HCT116 (cell line): ENCODE results near the gene OPN1MW. TPM values are rescaled to one million over a fixed set of nuclear protein-coding genes. Genes with fewer than 3 reads are reported as not detected.
"Not testable (repeated sequence)": the region's sequence is repeated elsewhere in the genome, so short reads cannot be mapped to it uniquely, and the experiment has no call there.

Experiments
- ATAC-seq: fragments of 200-7000 bp; cut with Tn5 transposase; 2 replicates; pipeline ENCODE4 v1.9.1; 2020; ENCODE audit warnings: mild to moderate bottlenecking, moderate library complexity
- BruUV-seq: library from RNA; stranded (reverse); fragments of 400-500 nt; replicated peaks from 2 replicates; lab custom pipeline; 2021; lab: Mats Ljungman, UMichigan
- CTCF ChIA-PET: fragments of 300-600 bp; sonication (Branson Sonifier 250); formaldehyde crosslinking; loops from one replicate; lab custom pipeline; 2021; ENCODE audit warnings: antibody characterized with exemption; lab: Charles Lee
- POLR2A ChIA-PET: fragments of 300-600, 350-600 bp; sonication (Branson Sonifier 250); formaldehyde crosslinking; loops from one replicate; lab custom pipeline; 2021; ENCODE audit warnings: antibody characterized with exemption; lab: Charles Lee
- RAD21 ChIA-PET, 2 experiments: fragments of 300-600 bp; sonication (Branson Sonifier 250); formaldehyde crosslinking; loops; one replicate each; lab custom pipeline; 2023; ENCODE audit warnings: low total read pairs in 2 of 2; ENCODE audit not compliant: uncharacterized antibody in 2 of 2, unreplicated experiment in 2 of 2, low non-redundant PET in 1 of 2; lab: Charles Lee
- DNase-seq: peaks from one replicate; pipeline ENCODE4 v3.0.0-alpha.2; 2010; ENCODE audit warnings: low read depth, low spot score
- H2AFZ ChIP-seq: fragments of 200-600 bp; shearing (Covaris generic), sonication (generic); 2 replicates; pipeline ENCODE4 v1.6.1; 2017; ENCODE audit warnings: low read depth, mixed run types, mixed read lengths, antibody characterized with exemption, low read length; ENCODE audit not compliant: poor library complexity, severe bottlenecking
- H3K27ac ChIP-seq: 2 replicates; pipeline ENCODE4 v1.5.1; 2012; ENCODE audit warnings: low read depth, low read length
- H3K27me3 ChIP-seq: fragments of 200-600 bp; sonication (generic); 2 replicates; pipeline ENCODE4 v1.6.1; 2016; ENCODE audit warnings: mixed run types, low read length, mixed read lengths; ENCODE audit not compliant: insufficient read depth
- H3K36me3 ChIP-seq, 2 experiments: fragments of 200-500 bp in 1 of 2; fragments of 200-600 bp in 1 of 2; sonication (Bioruptor generic) in 1 of 2; sonication (generic) in 1 of 2; 2 replicates each; pipeline versions ENCODE4 v1.5.1 to v1.6.1; 2014 to 2016; ENCODE audit warnings: low read length in 2 of 2, inconsistent platforms in 1 of 2, mixed read lengths in 1 of 2, mixed run types in 1 of 2; ENCODE audit not compliant: insufficient read depth in 2 of 2, control insufficient read depth in 1 of 2
- H3K4me1 ChIP-seq, 2 experiments: fragments of 200-600 bp in 1 of 2; sonication (generic) in 1 of 2; 2 replicates each; pipeline versions ENCODE4 v1.5.1 to v1.6.1; 2012 to 2017; ENCODE audit warnings: low read length in 2 of 2, inconsistent platforms in 1 of 2, mild to moderate bottlenecking in 1 of 2, mixed read lengths in 1 of 2, mixed run types in 1 of 2, moderate library complexity in 1 of 2; ENCODE audit not compliant: insufficient read depth in 2 of 2, control insufficient read depth in 1 of 2
- H3K4me2 ChIP-seq: fragments of 200-600 bp; sonication (generic); 2 replicates; pipeline ENCODE4 v1.6.1; 2017; ENCODE audit warnings: mixed run types, low read length, mixed read lengths
- H3K4me3 ChIP-seq, 2 experiments: fragments of 200-600 bp in 1 of 2; sonication (generic) in 1 of 2; replicated peaks in 1 of 2; 2 replicates each; pipeline ENCODE4 v1.5.1; 2011 to 2016; ENCODE audit warnings: low read length in 2 of 2, control low read depth in 1 of 2, low read depth in 1 of 2, mild to moderate bottlenecking in 1 of 2, mixed read lengths in 1 of 2, mixed run types in 1 of 2
- H3K79me2 ChIP-seq: fragments of 200-600 bp; sonication (generic); 2 replicates; pipeline ENCODE4 v1.6.1; 2017; ENCODE audit warnings: mild to moderate bottlenecking, mixed run types, low read length, moderate library complexity, mixed read lengths; ENCODE audit not compliant: insufficient read depth
- H3K9ac ChIP-seq: fragments of 200-600 bp; sonication (generic); 2 replicates; pipeline ENCODE4 v1.6.1; 2016; ENCODE audit warnings: low read length, mixed read lengths
- H3K9me2 ChIP-seq: fragments of 200-600 bp; sonication (generic), shearing (Covaris generic); 2 replicates; pipeline ENCODE4 v1.6.1; 2017; ENCODE audit warnings: mixed run types, mild to moderate bottlenecking, moderate library complexity; ENCODE audit not compliant: insufficient read depth
- H3K9me3 ChIP-seq, 2 experiments: fragments of 200-500 bp in 1 of 2; fragments of 200-600 bp in 1 of 2; sonication (Bioruptor generic) in 1 of 2; sonication (generic) in 1 of 2; 2 replicates each; pipeline ENCODE4 v1.6.1; 2014 to 2017; ENCODE audit warnings: low read length in 2 of 2, mixed read lengths in 2 of 2, inconsistent platforms in 1 of 2, low read depth in 1 of 2, mild to moderate bottlenecking in 1 of 2, mixed run types in 1 of 2, moderate library complexity in 1 of 2; ENCODE audit not compliant: control insufficient read depth in 1 of 2, insufficient read depth in 1 of 2
- H4K20me1 ChIP-seq: fragments of 200-600 bp; sonication (generic), shearing (Covaris generic); 2 replicates; pipeline ENCODE4 v1.6.1; 2017; ENCODE audit warnings: mixed run types, mild to moderate bottlenecking, moderate library complexity; ENCODE audit not compliant: insufficient read depth
- CBX3 ChIP-seq: IDR thresholded peaks from 2 replicates; pipeline ENCODE4 v1.6.1; 2012; ENCODE audit warnings: low read depth
- CTCF ChIP-seq, 3 experiments: fragments of 200-600 bp in 1 of 3; sonication (generic) in 1 of 3; IDR thresholded peaks in 2 of 3; conservative IDR thresholded peaks in 1 of 3; 2 replicates each; pipeline ENCODE4 v1.5.1; 2012 to 2017; ENCODE audit warnings: low read depth in 2 of 3, low read length in 2 of 3, antibody characterized with exemption in 1 of 3, borderline replicate concordance in 1 of 3, control low read depth in 1 of 3, mild to moderate bottlenecking in 1 of 3, mixed read lengths in 1 of 3, mixed run types in 1 of 3, moderate library complexity in 1 of 3; ENCODE audit not compliant: insufficient read depth in 1 of 3
- EGR1 ChIP-seq: IDR thresholded peaks from 2 replicates; pipeline ENCODE4 v1.6.1; 2012; ENCODE audit warnings: low read depth
- ELF1 ChIP-seq: IDR thresholded peaks from 2 replicates; pipeline ENCODE4 v1.6.1; 2012; ENCODE audit warnings: low read depth, borderline replicate concordance
- EZH2 ChIP-seq: fragments of 200-600 bp; sonication (generic); IDR thresholded peaks from 2 replicates; pipeline ENCODE4 v1.6.1; 2017; ENCODE audit warnings: antibody characterized with exemption, mixed run types
- FOSL1 ChIP-seq: IDR thresholded peaks from 2 replicates; pipeline ENCODE4 v1.6.1; 2012; ENCODE audit warnings: low read depth
- JUND ChIP-seq: IDR thresholded peaks from 2 replicates; pipeline ENCODE4 v1.6.1; 2012
- POLR2AphosphoS5 ChIP-seq: IDR thresholded peaks from 2 replicates; pipeline ENCODE4 v1.6.1; 2011; ENCODE audit warnings: mild to moderate bottlenecking, low read depth, low read length, moderate library complexity
- RAD21 ChIP-seq: IDR thresholded peaks from 2 replicates; pipeline ENCODE4 v1.6.1; 2012; ENCODE audit warnings: low read depth, mild to moderate bottlenecking
- REST ChIP-seq: IDR thresholded peaks from 2 replicates; pipeline ENCODE4 v1.6.1; 2012; ENCODE audit warnings: low read depth
- SP1 ChIP-seq: IDR thresholded peaks from 2 replicates; pipeline ENCODE4 v1.6.1; 2012; ENCODE audit warnings: low read depth
- SRF ChIP-seq: IDR thresholded peaks from 2 replicates; pipeline ENCODE4 v1.6.1; 2012; ENCODE audit warnings: low read depth
- YY1 ChIP-seq: IDR thresholded peaks from 2 replicates; pipeline ENCODE4 v1.6.1; 2011; ENCODE audit warnings: low read length, low read depth, moderate library complexity, mild to moderate bottlenecking; ENCODE audit not compliant: insufficient replicate concordance; ENCODE audit errors: extremely low read depth
- ZFX ChIP-seq: fragments of 450-650 bp; IDR thresholded peaks from 2 replicates; pipeline ENCODE4 v1.6.1; 2017
- intact Hi-C: fragments of 100-400 bp; cut with micrococcal nuclease; formaldehyde crosslinking; loops from 2 replicates; pipeline ENCODE4 v1.10.0; 2022
- total RNA-seq: library from RNA; stranded (reverse); gene quantifications from one replicate; pipeline ENCODE4 v1.2.1, GENCODE V29; 2021; ENCODE audit not compliant: unreplicated experiment
- TF ChIP-seq, protein P1 (sequence below): IDR thresholded peaks from 2 replicates; pipeline ENCODE4 v1.6.1; 2012
- TF ChIP-seq, protein P2 (sequence below): IDR thresholded peaks from 2 replicates; pipeline ENCODE4 v1.6.1; 2012

The OPN1MW gene
- total RNA-seq, 1 experiment from 2014 or later: not detected

GRCh38 chrX:154142950-154143745 is 39.2 kb upstream of the OPN1MW start:
- Histone ChIP-seq H3K4me3 (no peak overlapping the region), H3K9me3 (no peaks in the 10 kb centered on the region), H4K20me1 (no peaks in the 10 kb centered on the region), H3K9me2 (no peaks in the 10 kb centered on the region), H2AFZ (no peak overlapping the region), H3K4me1 (no peaks in the 10 kb centered on the region), H3K9ac (no peak overlapping the region), H3K27ac (no peak overlapping the region), H3K36me3 (no peaks in the 10 kb centered on the region), H3K79me2 (no peaks in the 10 kb centered on the region), H3K27me3 (no peaks in the 10 kb centered on the region), H3K4me2 (no peak overlapping the region)
- ATAC-seq (no peak), DNase-seq (no peak)
- ChIA-PET POLR2A (no interaction called here), RAD21 (no interaction called here), CTCF (no interaction called here)
- no peak for TF ChIP-seq SRF
- no peak for TF ChIP-seq CTCF (IDR thresholded peaks at IDR 0.05 in 2 of 3, conservative IDR thresholded peaks at IDR 0.05 in 1 of 3; ENCODE audit: borderline replicate concordance in 1 of 3, insufficient read depth in 1 of 3, low read depth in 2 of 3, low read length in 2 of 3)
- no peak for TF ChIP-seq FOSL1
- TF ChIP-seq JUND: no peak
- TF ChIP-seq RAD21: no peak
- TF ChIP-seq EZH2: no peak
- no peak for TF ChIP-seq EGR1
- TF ChIP-seq ELF1: no peak
- TF ChIP-seq, protein P1, sequence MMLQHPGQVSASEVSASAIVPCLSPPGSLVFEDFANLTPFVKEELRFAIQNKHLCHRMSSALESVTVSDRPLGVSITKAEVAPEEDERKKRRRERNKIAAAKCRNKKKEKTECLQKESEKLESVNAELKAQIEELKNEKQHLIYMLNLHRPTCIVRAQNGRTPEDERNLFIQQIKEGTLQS: no peak
- TF ChIP-seq POLR2AphosphoS5: no peak
- TF ChIP-seq SP1: no peak
- no peak for TF ChIP-seq REST
- no peak for TF ChIP-seq ZFX
- no peak for TF ChIP-seq CBX3
- TF ChIP-seq YY1: no peak
- TF ChIP-seq, protein P2, sequence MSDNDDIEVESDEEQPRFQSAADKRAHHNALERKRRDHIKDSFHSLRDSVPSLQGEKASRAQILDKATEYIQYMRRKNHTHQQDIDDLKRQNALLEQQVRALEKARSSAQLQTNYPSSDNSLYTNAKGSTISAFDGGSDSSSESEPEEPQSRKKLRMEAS: no peak
- intact Hi-C loops: no loop called here
- BruUV-seq: no TSS peak

DNA sequence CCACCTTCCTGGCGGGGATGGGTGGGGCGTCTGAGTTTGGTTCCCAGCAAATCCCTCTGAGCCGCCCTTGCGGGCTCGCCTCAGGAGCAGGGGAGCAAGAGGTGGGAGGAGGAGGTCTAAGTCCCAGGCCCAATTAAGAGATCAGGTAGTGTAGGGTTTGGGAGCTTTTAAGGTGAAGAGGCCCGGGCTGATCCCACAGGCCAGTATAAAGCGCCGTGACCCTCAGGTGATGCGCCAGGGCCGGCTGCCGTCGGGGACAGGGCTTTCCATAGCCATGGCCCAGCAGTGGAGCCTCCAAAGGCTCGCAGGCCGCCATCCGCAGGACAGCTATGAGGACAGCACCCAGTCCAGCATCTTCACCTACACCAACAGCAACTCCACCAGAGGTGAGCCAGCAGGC is 38.4 kb upstream of the OPN1MW start, which contains the start of gene OPN1LW:
Gene OPN1LW, plus strand, starts transcription at position 234 of the 400 bp plus-strand sequence. Its CDS starts 41 bp downstream, at position 275.
- POLR2A ChIA-PET, H3K9me2 ChIP-seq, CTCF ChIA-PET, H3K27ac ChIP-seq, H3K36me3 ChIP-seq, intact Hi-C loops, BruUV-seq, H4K20me1 ChIP-seq, H3K4me1 ChIP-seq, H2AFZ ChIP-seq, H3K27me3 ChIP-seq, RAD21 ChIA-PET, H3K4me3 ChIP-seq, H3K9me3 ChIP-seq, H3K79me2 ChIP-seq, H3K4me2 ChIP-seq, ATAC-seq, H3K9ac ChIP-seq, DNase-seq: not testable (repeated sequence)
